Purkinje cell (primary cell): ENCODE results near the gene UTF1. TPM values are rescaled to one million over a fixed set of nuclear protein-coding genes. Genes with fewer than 3 reads are reported as not detected.

ENCODE experiments used
- polyA plus RNA-seq: library from polyadenylated mRNA; unstranded; fragments of >200 nt; fragmentation: Nextera tagmentation; gene quantifications from 2 replicates; pipeline ENCODE4 v1.2.1, GENCODE V29; 2014

The UTF1 gene, protein sequence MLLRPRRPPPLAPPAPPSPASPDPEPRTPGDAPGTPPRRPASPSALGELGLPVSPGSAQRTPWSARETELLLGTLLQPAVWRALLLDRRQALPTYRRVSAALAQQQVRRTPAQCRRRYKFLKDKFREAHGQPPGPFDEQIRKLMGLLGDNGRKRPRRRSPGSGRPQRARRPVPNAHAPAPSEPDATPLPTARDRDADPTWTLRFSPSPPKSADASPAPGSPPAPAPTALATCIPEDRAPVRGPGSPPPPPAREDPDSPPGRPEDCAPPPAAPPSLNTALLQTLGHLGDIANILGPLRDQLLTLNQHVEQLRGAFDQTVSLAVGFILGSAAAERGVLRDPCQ
- not detected in 2 replicates for polyA plus RNA-seq

DNA sequence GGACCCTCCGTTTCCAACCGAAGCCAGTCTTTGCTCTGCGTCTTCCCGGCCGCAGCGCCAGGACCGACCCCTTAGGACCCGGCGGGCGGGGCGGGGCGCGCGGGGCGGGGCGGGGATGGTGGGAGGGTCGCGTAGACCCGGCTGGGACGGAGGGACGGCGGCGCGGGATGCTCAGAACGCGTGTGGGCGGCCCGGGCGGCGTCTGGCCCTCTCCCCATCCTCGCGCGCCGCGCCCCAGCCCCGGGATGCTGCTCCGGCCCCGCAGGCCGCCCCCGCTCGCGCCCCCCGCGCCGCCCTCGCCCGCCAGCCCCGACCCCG is at the start of gene UTF1:
Gene UTF1 (plus strand): TSS at position 174 of the 318 bp plus-strand sequence. CDS start 72 bp downstream, at position 246.

DNA sequence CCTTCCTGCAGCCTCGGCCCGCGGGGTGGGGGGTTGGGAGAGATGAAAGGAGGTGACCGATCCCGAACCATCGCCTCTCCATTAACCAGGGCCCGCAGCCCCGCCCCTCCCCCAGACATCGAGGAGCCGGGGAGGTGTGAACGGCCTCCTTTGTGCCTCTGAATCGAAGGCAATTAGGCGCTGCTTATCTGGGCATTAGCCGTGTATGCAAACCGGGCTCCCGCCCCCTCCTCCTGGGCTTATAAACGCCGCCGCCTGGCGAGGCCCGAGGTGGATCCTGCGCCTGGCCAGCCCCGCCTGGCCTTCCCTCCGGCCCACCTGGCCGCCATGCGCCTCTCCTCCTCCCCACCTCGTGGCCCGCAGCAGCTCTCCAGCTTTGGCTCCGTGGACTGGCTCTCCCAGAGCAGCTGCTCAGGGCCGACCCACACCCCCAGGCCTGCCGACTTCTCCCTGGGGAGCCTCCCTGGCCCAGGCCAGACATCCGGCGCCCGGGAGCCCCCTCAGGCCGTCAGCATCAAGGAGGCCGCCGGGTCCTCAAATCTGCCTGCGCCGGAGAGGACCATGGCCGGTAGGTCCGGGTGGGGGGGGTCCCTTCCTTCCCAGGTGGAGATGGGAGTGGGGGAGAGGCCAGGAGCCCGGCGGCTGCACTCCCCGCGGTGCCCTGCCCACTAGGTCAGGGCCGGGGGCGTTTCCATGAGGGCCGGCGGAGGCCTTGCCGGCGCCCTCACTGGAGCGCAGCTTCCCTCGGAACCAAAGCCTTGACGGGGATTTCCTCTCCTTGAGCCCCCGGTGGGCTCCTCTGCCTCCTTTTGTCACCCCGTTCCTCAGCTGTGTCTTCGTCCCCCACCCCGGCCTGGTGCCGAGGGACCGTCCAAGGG is 7.8 kb downstream of the UTF1 start, which contains the start of gene VENTX:
Gene VENTX (plus strand): TSS at position 268 of the 878 bp plus-strand sequence. CDS start 60 bp downstream, at position 328.

DNA sequence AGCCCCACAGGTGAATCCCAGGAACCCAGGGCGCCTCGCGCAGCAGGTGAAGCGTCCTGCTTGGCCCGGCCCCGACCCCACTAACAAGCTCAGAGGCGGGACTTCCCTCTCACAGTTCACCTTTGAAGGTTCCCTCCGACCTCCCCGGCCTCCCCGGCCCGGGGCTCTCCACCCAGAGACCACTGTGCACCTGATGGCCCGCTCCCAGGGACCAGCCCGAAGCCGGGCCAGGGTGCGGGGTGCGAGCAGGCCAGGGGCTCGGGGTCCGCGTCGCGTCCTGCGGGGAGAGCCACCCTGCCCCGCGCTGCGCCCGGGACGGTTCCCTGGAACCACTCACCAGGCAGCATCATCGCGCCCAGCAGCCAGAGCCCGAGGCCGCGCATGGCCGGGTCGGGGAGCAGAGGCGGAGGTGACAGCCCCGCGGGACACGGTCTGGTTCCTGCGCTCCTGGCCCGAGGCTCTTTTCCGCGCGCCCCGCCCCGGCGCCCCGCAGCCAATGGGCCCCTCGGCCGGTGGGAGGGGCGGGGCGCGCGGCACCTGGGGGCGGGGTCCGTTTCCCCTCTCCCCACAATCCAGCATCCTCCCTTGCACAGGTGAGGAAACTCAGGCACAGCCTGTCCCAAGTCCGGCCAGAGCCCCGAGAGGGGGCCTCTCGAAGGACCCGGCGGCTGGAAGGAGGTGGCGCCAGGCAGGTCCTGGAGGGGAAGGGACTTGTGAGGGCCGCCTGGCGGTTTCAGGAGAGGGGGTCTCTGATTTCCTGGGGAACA is 46.6 kb downstream of the UTF1 start, which contains the start of gene ADAM8:
Gene ADAM8 (minus strand): TSS at position 434 of the 767 bp plus-strand sequence. CDS start 51 bp downstream, at position 383.

Other genes starting within 250 kb of the UTF1 start
- 5.6 TPM in 1 of 2 replicates, not detected in the other for gene ADGRA1, start 142.3 kb upstream of the UTF1 start, polyA plus RNA-seq
- 0.19 and 0.52 TPM in 2 replicates for gene KNDC1, start 70.0 kb upstream of the UTF1 start, polyA plus RNA-seq
- not detected in 2 replicates for gene VENTX, start 7.6 kb downstream of the UTF1 start, polyA plus RNA-seq
- gene ADAM8, start 46.7 kb downstream of the UTF1 start, polyA plus RNA-seq: 0.11 TPM in 1 of 2 replicates, not detected in the other
- gene TUBGCP2, start 78.7 kb downstream of the UTF1 start, polyA plus RNA-seq: 31.8 and 40.5 TPM in 2 replicates
- 9.9 and 13.8 TPM in 2 replicates for gene ZNF511, start 78.7 kb downstream of the UTF1 start, polyA plus RNA-seq
- 5.7 and 13.9 TPM in 2 replicates for gene CALY, start 106.7 kb downstream of the UTF1 start, polyA plus RNA-seq
- gene PRAP1, start 117.2 kb downstream of the UTF1 start, polyA plus RNA-seq: not detected in 2 replicates
- gene FUOM, start 127.8 kb downstream of the UTF1 start, polyA plus RNA-seq: 2.3 TPM in 1 of 2 replicates, not detected in the other
- 107 and 126 TPM in 2 replicates for gene ECHS1, start 143.1 kb downstream of the UTF1 start, polyA plus RNA-seq
- 0.81 and 5.3 TPM in 2 replicates for gene PAOX, start 149.0 kb downstream of the UTF1 start, polyA plus RNA-seq
- 8.0 and 17.7 TPM in 2 replicates for gene MTG1, start 163.9 kb downstream of the UTF1 start, polyA plus RNA-seq
- 0.51 and 0.73 TPM in 2 replicates for gene SPRN, start 194.4 kb downstream of the UTF1 start, polyA plus RNA-seq
- gene SCART1, start 223.7 kb downstream of the UTF1 start, polyA plus RNA-seq: 0.67 and 0.71 TPM in 2 replicates